ENCODE data around the gene TRIP4. TPM values are rescaled to one million over a fixed set of nuclear protein-coding genes. Genes with fewer than 3 reads are reported as not detected.

The TRIP4 gene
- total RNA-seq, 1 experiment from 2014 or later: 19.8 TPM

DNA sequence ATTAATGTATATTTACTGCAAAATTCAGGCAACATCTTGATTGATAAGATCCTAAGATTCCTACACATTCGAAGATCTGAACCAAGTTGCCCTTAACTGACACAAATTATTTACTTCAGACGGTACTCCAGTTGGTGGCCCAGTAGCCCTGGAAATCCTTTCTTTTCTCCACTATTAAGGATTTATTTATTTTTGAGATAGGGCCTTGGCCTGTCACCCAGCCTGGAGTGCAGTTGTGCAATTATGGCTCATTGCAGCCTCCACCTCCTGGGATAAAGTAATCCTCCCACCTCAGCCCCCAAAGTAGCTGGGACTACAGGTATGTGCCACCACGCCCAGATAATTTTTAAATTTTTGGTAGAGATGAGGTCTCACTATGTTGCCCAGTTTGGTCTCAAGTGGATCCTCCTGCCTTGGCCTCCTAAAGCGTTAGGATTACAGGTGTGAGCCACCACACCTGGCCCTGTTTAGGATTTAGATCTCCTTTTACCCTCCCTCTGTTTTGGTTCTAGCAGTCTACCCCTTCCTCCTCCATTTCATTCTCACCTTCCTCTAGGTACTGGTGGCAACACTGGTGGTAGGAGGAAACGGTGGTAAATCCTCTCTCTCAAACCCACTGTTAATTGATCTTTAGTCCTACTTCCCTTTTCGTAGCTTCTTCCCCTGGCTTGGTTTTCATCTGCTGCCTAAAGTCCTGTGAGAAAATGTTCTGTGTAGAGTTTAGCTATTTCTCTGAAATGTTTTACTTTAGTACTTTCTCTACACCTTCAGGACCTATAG, 60.1 kb downstream of the TRIP4 start:
- TF ChIP-seq, protein P1, sequence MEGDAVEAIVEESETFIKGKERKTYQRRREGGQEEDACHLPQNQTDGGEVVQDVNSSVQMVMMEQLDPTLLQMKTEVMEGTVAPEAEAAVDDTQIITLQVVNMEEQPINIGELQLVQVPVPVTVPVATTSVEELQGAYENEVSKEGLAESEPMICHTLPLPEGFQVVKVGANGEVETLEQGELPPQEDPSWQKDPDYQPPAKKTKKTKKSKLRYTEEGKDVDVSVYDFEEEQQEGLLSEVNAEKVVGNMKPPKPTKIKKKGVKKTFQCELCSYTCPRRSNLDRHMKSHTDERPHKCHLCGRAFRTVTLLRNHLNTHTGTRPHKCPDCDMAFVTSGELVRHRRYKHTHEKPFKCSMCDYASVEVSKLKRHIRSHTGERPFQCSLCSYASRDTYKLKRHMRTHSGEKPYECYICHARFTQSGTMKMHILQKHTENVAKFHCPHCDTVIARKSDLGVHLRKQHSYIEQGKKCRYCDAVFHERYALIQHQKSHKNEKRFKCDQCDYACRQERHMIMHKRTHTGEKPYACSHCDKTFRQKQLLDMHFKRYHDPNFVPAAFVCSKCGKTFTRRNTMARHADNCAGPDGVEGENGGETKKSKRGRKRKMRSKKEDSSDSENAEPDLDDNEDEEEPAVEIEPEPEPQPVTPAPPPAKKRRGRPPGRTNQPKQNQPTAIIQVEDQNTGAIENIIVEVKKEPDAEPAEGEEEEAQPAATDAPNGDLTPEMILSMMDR (IDR thresholded peaks at IDR 0.05; ENCODE audit: unreplicated experiment): no peak
- intact Hi-C loops (cut with micrococcal nuclease): no loop called here

DNA sequence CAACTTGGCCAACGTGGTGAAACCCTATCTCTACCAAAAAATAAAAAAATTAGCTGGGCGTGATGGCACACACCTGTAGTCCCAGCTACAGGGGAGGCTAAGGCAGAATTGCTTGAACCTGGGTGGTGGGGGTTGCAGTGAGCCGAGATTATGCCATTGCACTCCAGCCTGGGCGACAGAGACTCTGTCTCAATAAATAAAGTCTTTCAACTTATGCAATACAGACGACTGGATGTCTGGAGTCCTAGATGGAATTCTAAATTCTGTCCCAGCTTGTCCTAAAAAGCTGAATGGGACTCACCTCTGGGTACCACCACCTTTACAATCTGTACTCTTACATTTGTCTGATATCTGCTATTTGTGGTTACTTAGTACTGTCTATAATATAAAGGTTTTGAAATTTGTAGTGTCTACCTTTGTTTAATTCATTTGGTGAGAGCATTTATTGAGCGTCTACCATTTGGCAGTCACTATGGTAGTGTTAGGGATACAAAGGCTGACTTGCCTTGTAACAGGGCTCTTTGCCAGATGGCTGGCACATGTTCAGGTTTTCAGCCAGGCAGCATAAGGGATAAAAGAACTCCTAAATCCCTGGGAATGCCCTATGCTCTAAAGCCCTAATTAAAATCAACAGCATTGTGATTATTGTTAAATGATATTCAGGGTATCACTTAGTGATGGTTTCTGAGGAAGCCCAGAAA, 65.5 kb downstream of the TRIP4 start:
- no peak overlapping the region for H3K4me3 Mint-ChIP-seq (ENCODE audit: unreplicated experiment)
- H3K27ac Mint-ChIP-seq (ENCODE audit: low read depth, unreplicated experiment): peak overlapping the region; percentile 13
- H3K9me3 Mint-ChIP-seq (ENCODE audit: unreplicated experiment): no peaks in the 10 kb centered on the region
- peak; percentile 45 for DNase-seq (ENCODE audit: unreplicated experiment)
- peaks cover 6% of the 10 kb centered on the region for H3K4me1 Mint-ChIP-seq (ENCODE audit: insufficient read depth, unreplicated experiment)
- CTCF ChIA-PET: interaction anchor here (0.7 kb wide), 1 partner anchor 199 kb away, joined by 3 read pairs; no protein-coding TSS in a partner anchor
- no TSS peak for BruUV-seq (replicated peaks)
- H3K36me3 Mint-ChIP-seq (ENCODE audit: insufficient read depth, unreplicated experiment): peaks cover 45% of the 10 kb centered on the region
- POLR2A ChIA-PET: no interaction called here
- H3K27me3 Mint-ChIP-seq (ENCODE audit: insufficient read depth, unreplicated experiment): no peaks in the 10 kb centered on the region
- intact Hi-C loops (cut with micrococcal nuclease): no loop called here
- TF ChIP-seq, protein P1 (IDR thresholded peaks at IDR 0.05; ENCODE audit: unreplicated experiment): no peak

More for the DNA sequence above, 60.1 kb downstream of the TRIP4 start:
- CTCF ChIA-PET: interaction anchor here (1.5 kb wide), 1 partner anchor 212 kb away, joined by 3 read pairs; no protein-coding TSS in a partner anchor
- BruUV-seq (replicated peaks): no TSS peak
- Mint-ChIP-seq H3K27me3 (ENCODE audit: insufficient read depth, unreplicated experiment) (no peaks in the 10 kb centered on the region), H3K27ac (ENCODE audit: low read depth, unreplicated experiment) (peak overlapping the region; percentile 55), H3K4me1 (ENCODE audit: insufficient read depth, unreplicated experiment) (peaks cover 19% of the 10 kb centered on the region), H3K4me3 (ENCODE audit: unreplicated experiment) (no peak overlapping the region), H3K36me3 (ENCODE audit: insufficient read depth, unreplicated experiment) (peaks cover 36% of the 10 kb centered on the region), H3K9me3 (ENCODE audit: unreplicated experiment) (no peaks in the 10 kb centered on the region)
- POLR2A ChIA-PET: interaction anchor here (2.7 kb wide), 1 partner anchor 11 kb away, joined by 12 read pairs; the partner anchor contains the start of gene ZNF609
- DNase-seq (ENCODE audit: unreplicated experiment): no peak

DNA sequence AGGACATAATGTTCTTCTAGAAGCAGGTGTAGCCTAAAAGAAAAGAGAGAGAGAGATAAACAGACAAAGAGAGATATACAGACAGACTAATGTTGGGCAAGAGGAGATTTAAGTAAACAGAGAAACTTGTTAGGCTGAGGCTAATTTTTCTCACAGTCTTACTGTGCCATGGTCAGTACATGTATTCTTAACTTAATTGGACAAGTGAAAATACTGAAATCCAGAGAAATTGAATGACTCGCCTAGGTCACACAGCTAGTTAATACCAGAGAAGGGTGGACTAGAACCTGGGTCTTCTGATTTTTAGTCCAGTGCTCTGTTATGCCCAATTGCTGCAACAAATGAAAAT, 66.0 kb downstream of the TRIP4 start:
- H3K27ac Mint-ChIP-seq (ENCODE audit: low read depth, unreplicated experiment): peak overlapping the region; percentile 13
- TF ChIP-seq, protein P1 (IDR thresholded peaks at IDR 0.05; ENCODE audit: unreplicated experiment): no peak
- peaks cover 39% of the 10 kb centered on the region for H3K36me3 Mint-ChIP-seq (ENCODE audit: insufficient read depth, unreplicated experiment)
- DNase-seq (ENCODE audit: unreplicated experiment): no peak
- ChIA-PET POLR2A (no interaction called here), CTCF (no interaction called here)
- BruUV-seq (replicated peaks): no TSS peak
- H3K4me3 Mint-ChIP-seq (ENCODE audit: unreplicated experiment): no peak overlapping the region
- peaks cover 6% of the 10 kb centered on the region for H3K4me1 Mint-ChIP-seq (ENCODE audit: insufficient read depth, unreplicated experiment)
- H3K27me3 Mint-ChIP-seq (ENCODE audit: insufficient read depth, unreplicated experiment): no peaks in the 10 kb centered on the region
- H3K9me3 Mint-ChIP-seq (ENCODE audit: unreplicated experiment): no peaks in the 10 kb centered on the region
- intact Hi-C loops (cut with micrococcal nuclease): no loop called here

DNA sequence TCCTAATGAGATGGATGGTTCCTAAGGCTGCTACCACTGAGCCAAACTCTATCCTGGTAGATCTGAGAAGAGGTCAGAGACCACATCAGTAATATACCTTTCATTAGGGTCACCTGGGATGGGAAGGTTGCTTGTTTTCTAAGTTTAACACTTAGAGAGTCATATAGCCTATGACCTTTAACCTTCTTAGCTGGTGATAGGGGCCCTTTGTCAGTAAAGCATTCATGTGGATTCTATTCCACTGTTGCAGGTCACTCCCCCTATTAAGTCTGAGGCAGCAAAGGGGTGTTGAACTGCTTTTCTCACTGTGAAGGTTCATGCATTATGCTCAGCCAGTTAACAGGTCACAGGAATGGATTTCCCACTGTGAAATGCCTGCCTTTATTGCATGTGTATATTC, 66.6 kb downstream of the TRIP4 start:
- H3K9me3 Mint-ChIP-seq (ENCODE audit: unreplicated experiment): no peaks in the 10 kb centered on the region
- intact Hi-C loops (cut with micrococcal nuclease): no loop called here

More for the DNA sequence above, 66.6 kb downstream of the TRIP4 start:
- no peak for DNase-seq (ENCODE audit: unreplicated experiment)
- POLR2A ChIA-PET: no interaction called here
- no peak overlapping the region for H3K27ac Mint-ChIP-seq (ENCODE audit: low read depth, unreplicated experiment)
- H3K36me3 Mint-ChIP-seq (ENCODE audit: insufficient read depth, unreplicated experiment): peaks cover 33% of the 10 kb centered on the region
- no peaks in the 10 kb centered on the region for H3K27me3 Mint-ChIP-seq (ENCODE audit: insufficient read depth, unreplicated experiment)
- no TSS peak for BruUV-seq (replicated peaks)
- peaks cover 7% of the 10 kb centered on the region for H3K4me1 Mint-ChIP-seq (ENCODE audit: insufficient read depth, unreplicated experiment)
- TF ChIP-seq, protein P1 (IDR thresholded peaks at IDR 0.05; ENCODE audit: unreplicated experiment): no peak
- H3K4me3 Mint-ChIP-seq (ENCODE audit: unreplicated experiment): no peak overlapping the region
- CTCF ChIA-PET: no interaction called here
